HG03064 (cell line): ENCODE measurements around the gene ZNF225.
"Not testable (repeated sequence)": the region's sequence is repeated elsewhere in the genome, so short reads cannot be mapped to it uniquely, and the experiment has no call there.

Experiments
- ATAC-seq: cut with Tn5 transposase; IDR thresholded peaks from one replicate; pipeline ENCODE4 v1.9.1; 2021; ENCODE audit warnings: low read depth; ENCODE audit not compliant: unreplicated experiment

Gene ZNF225

GRCh38 chr19:44151491-44151890, 38.3 kb downstream of the ZNF225 start:
- ATAC-seq = no peak

GRCh38 chr19:44156475-44156874, 43.3 kb downstream of the ZNF225 start:
- ATAC-seq = no peak

DNA sequence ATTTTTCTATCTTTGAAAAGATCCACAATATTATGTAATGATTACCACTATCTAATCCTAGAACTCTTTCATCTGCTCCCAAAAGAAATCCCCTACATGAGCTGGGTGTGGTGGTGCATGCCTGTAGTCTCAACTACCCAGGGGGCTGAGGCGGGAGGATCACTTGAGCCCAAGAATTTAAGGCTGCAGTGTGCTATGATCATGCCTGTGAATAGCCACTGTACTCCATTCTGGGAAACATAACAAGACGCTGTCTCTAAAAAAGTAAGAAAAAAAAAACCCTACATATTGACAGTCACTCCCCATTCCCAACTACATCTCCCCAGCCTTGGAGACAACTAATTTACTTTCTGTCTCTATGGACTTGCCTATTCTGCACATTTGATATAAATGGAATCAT, 50.6 kb downstream of the ZNF225 start:
- ATAC-seq = no peak

- ATAC-seq = no peak
Measured at GRCh38 chr19:44164327-44164672, 51.1 kb downstream of the ZNF225 start.

GRCh38 chr19:44164673-44165512, 51.7 kb downstream of the ZNF225 start, which contains the start of gene ZNF226:
ZNF226 (plus strand) TSS chr19:44165100; CDS start chr19:44170081, 4,981 bp downstream.
- ATAC-seq = peak; percentile 93

DNA sequence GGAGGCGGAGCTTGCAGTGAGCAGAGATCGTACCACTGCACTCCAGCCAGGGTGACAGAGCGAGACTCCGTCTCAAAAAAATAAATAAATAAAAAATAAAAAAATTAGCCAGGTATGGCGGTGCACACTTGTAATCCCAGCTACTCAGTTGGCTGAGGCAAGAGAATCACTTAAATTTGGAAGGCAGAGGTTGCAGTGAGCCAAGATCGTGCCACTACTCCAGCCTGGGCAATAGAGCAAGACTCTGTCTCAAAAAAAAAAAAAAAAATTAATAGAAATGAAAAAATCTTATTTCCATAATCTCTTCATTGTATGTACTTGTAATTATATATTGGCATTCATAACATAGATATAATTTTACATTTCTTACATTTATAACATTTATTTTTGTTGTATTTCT, 57.5 kb downstream of the ZNF225 start:
- ATAC-seq = not testable (repeated sequence)

- ATAC-seq = no peak
Measured at GRCh38 chr19:44176590-44176989, 63.4 kb downstream of the ZNF225 start.

DNA sequence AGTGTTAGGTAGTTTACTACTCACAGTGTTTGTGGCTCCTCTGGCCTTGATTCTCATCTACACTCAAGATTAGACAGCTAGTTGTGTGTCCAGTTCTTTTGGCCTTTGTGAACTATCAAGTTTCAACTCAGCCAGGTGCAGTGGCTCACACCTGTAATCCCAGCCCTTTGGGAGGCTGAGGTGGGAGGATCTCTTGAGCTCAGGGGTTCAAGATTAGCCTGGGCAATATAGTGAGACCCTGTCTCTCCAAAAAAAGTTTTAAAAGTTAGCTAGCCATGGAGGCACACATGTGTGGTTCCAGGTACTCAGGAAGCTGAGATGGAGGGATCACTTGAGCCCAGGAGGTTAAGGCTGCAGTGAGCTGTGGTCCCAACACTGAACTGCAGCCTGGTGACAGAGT, 67.8 kb downstream of the ZNF225 start:
- ATAC-seq = no peak

- ATAC-seq = no peak
Measured at GRCh38 chr19:44182145-44182544, 68.9 kb downstream of the ZNF225 start.
